Lung (tissue), 16 donors: ENCODE measurements around the gene FAAP100. TPM values are rescaled to one million over a fixed set of nuclear protein-coding genes. Genes with fewer than 3 reads are reported as not detected.

Source experiments
- ATAC-seq: fragments of 200-7000 bp; cut with Tn5 transposase; one replicate; pipeline ENCODE4 v1.9.1; 2020; ENCODE audit warnings: moderate number of reproducible peaks; ENCODE audit not compliant: insufficient read depth, low FRiP score
- DNase-seq, 3 donors: peaks; one replicate each; pipeline ENCODE4 v3.0.0-alpha.2; 2013 to 2017
- H3K27ac ChIP-seq, 2 donors: one replicate each; pipeline ENCODE4 v1.5.1; 2013; ENCODE audit warnings: mild to moderate bottlenecking in 2 of 2, moderate library complexity in 2 of 2, control low read depth in 1 of 2, inconsistent platforms in 1 of 2, low read depth in 1 of 2, low read length in 1 of 2
- H3K27me3 ChIP-seq, 3 donors: one replicate each; pipeline ENCODE4 v1.5.1; 2013; ENCODE audit warnings: low read length in 2 of 3; ENCODE audit not compliant: control insufficient read depth in 3 of 3, insufficient read depth in 3 of 3
- H3K36me3 ChIP-seq, 4 donors: one replicate each; pipeline ENCODE4 v1.5.1; 2013; ENCODE audit warnings: low read length in 4 of 4, mild to moderate bottlenecking in 1 of 4, moderate library complexity in 1 of 4; ENCODE audit not compliant: control insufficient read depth in 4 of 4, insufficient read depth in 4 of 4
- H3K4me1 ChIP-seq, 5 donors: one replicate each; pipeline ENCODE4 v1.5.1; 2013; ENCODE audit warnings: low read length in 5 of 5, mild to moderate bottlenecking in 2 of 5, moderate library complexity in 1 of 5; ENCODE audit not compliant: control insufficient read depth in 5 of 5, insufficient read depth in 5 of 5
- H3K4me3 ChIP-seq: one replicate; pipeline ENCODE4 v1.5.1; 2013; ENCODE audit warnings: mild to moderate bottlenecking, control low read depth, moderate library complexity
- H3K9ac ChIP-seq, 2 donors: one replicate each; pipeline ENCODE4 v1.5.1; 2013; ENCODE audit warnings: low read length in 2 of 2, control low read depth in 1 of 2; ENCODE audit not compliant: insufficient read depth in 1 of 2
- H3K9me3 ChIP-seq, 4 donors: one replicate each; pipeline ENCODE4 v1.5.1; 2013; ENCODE audit warnings: low read length in 3 of 4, mild to moderate bottlenecking in 1 of 4, moderate library complexity in 1 of 4; ENCODE audit not compliant: control insufficient read depth in 4 of 4, insufficient read depth in 3 of 4
- CTCF ChIP-seq: IDR thresholded peaks from 2 replicates; pipeline ENCODE4 v1.5.1; 2012; ENCODE audit warnings: mild to moderate bottlenecking; ENCODE audit errors: control extremely low read depth, extremely low read depth
- WGBS, 2 donors: extraction: QIAGEN DNeasy Blood & Tissue Kit; methylation state at CpG; one replicate each; pipeline ENCODE4 v1.1.7; 2013; 5-methylcytosine and 5-hydroxymethylcytosine counted together
- long read RNA-seq, 5 donors: transcript quantifications; one replicate each; lab custom pipeline, GENCODE V29; 2026
- polyA plus RNA-seq, 2 donors: library from polyadenylated mRNA; stranded (reverse); fragments of 200-250 nt; gene quantifications; one replicate each; pipeline ENCODE4 v1.2.1, GENCODE V29; 2013
- total RNA-seq, 2 donors: library from RNA; depleted of rRNA in 1 of 2; stranded (reverse); fragments of >200 nt in 1 of 2; gene quantifications; one replicate each; pipeline ENCODE4 v1.2.1, GENCODE V29; 2014 to 2021
- donor health status: control.
- donor health status: control.
- donor health status: Bipolar disorder and iron deficiency.
- donor health status: healthy.
- donor health status: DM: yes; HTN: yes; CAD: no.

The FAAP100 gene
- total RNA-seq (10 to 100 TPM; 20.8 to 34.4 TPM), polyA plus RNA-seq (10 to 100 TPM; 21.4 to 29.3 TPM)
- long read RNA-seq, donor 1, transcript FAAP100-202 (5 exons, 2,996 nt), result major isoform, 8 of 26 reads
- long read RNA-seq, donor 1, partial matches to known transcripts, result 16 of 26 reads
- long read RNA-seq, donor 1, other reads (novel, unspliced or antisense), result 0 of 26 reads
- long read RNA-seq, donor 2, partial matches to known transcripts, result 0 of 2 reads
- long read RNA-seq, donor 2, other reads (novel, unspliced or antisense), result 0 of 2 reads
- long read RNA-seq, donor 3, partial matches to known transcripts, result 0 of 3 reads
- long read RNA-seq, donor 3, other reads (novel, unspliced or antisense), result 0 of 3 reads
- long read RNA-seq, donor 4, result 0 reads
- long read RNA-seq, donor 5, transcript FAAP100-202 (5 exons, 2,996 nt), result major isoform, 5 of 7 reads
- long read RNA-seq, donor 5, partial matches to known transcripts, result 0 of 7 reads
- long read RNA-seq, donor 5, other reads (novel, unspliced or antisense), result 0 of 7 reads

GRCh38 chr17:81552244-81553017, at the start of gene FAAP100:
Gene FAAP100 (minus strand): TSS chr17:81552353. CDS start chr17:81552330, 23 bp downstream.
- no peak for TF ChIP-seq CTCF
- peaks cover 0 to 33% (median 12%) of the 10 kb centered on the region in 4 donors for H3K36me3 ChIP-seq
- DNase-seq (peak; percentile 80 to 89 (median 81)), ATAC-seq (peak; percentile 86)
- H3K27ac ChIP-seq, result peak within 1 kb of the TSS; percentile 83 to 87
- no peaks in the 10 kb centered on the region for H3K27me3 ChIP-seq
- H3K9me3 ChIP-seq, result no peaks in the 10 kb centered on the region
- peak within 1 kb of the TSS; percentile 87 for H3K4me3 ChIP-seq
- WGBS, 2 donors, result 0 to 1% methylated on average over 61 to 85 of the region's 85 CpGs
- peaks cover 0 to 22% (median 5%) of the 10 kb centered on the region in 5 donors for H3K4me1 ChIP-seq
- peak within 1 kb of the TSS in 1 of 2 donors; percentile 23 for H3K9ac ChIP-seq

GRCh38 chr17:81601525-81602120, 49.5 kb upstream of the FAAP100 start:
- peak; percentile 79 for ATAC-seq

More at GRCh38 chr17:81601525-81602120, 49.5 kb upstream of the FAAP100 start:
- Histone ChIP-seq H3K4me3 (no peak overlapping the region), H3K27me3 (no peaks in the 10 kb centered on the region), H3K27ac (no peak overlapping the region), H3K4me1 (no peaks in the 10 kb centered on the region), H3K9ac (no peak overlapping the region), H3K36me3 (peaks cover 24 to 46% (median 36%) of the 10 kb centered on the region in 4 donors), H3K9me3 (no peaks in the 10 kb centered on the region)
- DNase-seq, result peak; percentile 70 to 87 (median 85)
- WGBS, 2 donors, result 41 to 43% methylated on average over 9 of the region's 9 CpGs
- TF ChIP-seq CTCF, result peak; percentile 54
